ENCODE measurements around the gene RNU1-2.
A peak's percentile ranks its signal among the peaks of the same experiment; 100 is the strongest.
"Not testable (repeated sequence)": the region's sequence is repeated elsewhere in the genome, so short reads cannot be mapped to it uniquely, and the experiment has no call there.

RNU1-2 gene

GRCh38 chr1:16911851-16912721 is 16.3 kb downstream of the RNU1-2 start:
- DNase-seq (ENCODE audit: low read depth), result not testable (repeated sequence)

DNA sequence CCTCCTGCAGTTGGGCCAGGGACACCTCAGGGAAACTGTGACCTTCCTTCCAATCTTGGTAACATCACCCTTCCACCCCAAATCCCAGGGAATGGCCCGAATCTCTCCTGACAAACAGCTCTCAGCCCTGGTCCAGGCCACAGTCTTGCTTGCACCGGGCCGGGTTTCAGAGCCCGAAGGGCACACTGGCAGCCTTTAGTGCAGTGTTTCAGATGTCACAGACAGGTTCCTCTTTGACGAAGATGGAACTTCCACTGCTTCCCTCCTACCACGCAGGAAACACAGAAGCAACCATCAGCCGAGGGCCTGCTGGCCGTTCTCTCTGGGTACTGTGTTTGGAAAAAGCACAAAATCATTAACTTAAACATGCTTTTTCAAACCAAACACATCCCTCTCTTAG is 17.0 kb downstream of the RNU1-2 start:
- DNase-seq (ENCODE audit: low read depth), result not testable (repeated sequence)

GRCh38 chr1:16913181-16913832 is 17.5 kb downstream of the RNU1-2 start:
- no peak for DNase-seq (ENCODE audit: low read depth)

DNA sequence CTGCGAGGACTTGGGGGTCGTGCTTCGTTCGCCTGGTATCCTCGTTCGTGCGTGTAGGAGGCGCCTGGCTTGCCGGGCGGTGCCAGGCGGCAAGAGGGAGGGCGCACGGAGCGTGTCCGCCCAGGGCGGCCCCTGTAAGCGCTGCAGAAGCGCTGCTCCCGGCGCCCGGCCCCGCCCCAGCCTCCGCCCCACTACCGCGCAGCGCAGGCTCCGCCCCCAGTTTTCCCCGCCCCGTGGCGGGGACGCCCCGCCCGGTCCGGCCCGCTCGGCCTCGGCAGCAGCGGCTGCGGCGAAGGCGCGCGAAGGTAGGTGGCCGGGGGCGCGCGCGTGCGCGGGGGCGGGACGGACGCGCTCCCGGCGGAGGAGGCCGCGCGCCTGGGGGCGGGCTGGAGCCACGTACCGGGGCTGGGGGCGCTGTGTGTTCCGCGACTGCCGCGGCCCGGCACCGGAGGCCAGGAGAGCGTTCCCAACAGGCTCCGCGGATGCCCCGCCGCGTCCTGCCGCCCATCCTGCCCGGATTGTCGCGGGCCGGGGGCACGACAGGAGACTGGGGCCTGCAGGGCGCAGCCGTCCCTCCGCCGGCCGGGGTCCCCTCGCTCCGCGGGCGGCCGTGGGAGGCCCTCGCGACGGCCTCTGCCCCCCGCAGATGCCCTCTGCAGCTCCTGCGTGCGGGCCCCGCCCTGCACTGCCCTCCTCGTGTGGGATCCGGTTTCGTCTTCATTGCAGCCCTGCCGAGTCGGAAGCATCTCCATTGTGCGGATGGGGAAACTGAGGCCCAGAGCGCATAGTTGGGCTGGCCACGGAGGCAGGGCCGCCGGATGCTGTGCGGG is 18.3 kb downstream of the RNU1-2 start:
- peak; percentile 97 for DNase-seq (ENCODE audit: low read depth)

- DNase-seq (ENCODE audit: low read depth), result not testable (repeated sequence)
Measured at GRCh38 chr1:16914928-16915626, 19.3 kb downstream of the RNU1-2 start.

DNA sequence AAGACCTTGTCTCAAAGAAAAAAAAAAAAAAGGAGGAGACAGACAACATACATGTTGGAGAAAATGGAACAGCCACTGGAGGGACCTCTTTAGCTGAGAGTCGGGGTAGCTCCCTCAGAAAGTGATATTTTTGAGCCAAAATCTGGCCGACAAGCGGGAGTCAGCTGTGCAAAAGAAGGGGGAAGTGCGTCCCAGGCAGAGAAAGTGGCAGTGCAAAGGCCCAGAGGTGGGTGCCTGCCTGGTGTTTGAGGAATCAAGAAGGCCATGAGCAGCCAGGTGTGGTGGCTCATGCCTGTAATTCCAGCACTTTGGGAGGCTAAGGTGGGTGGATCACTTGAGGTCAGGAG is 19.8 kb downstream of the RNU1-2 start:
- DNase-seq (ENCODE audit: low read depth), result no peak

DNA sequence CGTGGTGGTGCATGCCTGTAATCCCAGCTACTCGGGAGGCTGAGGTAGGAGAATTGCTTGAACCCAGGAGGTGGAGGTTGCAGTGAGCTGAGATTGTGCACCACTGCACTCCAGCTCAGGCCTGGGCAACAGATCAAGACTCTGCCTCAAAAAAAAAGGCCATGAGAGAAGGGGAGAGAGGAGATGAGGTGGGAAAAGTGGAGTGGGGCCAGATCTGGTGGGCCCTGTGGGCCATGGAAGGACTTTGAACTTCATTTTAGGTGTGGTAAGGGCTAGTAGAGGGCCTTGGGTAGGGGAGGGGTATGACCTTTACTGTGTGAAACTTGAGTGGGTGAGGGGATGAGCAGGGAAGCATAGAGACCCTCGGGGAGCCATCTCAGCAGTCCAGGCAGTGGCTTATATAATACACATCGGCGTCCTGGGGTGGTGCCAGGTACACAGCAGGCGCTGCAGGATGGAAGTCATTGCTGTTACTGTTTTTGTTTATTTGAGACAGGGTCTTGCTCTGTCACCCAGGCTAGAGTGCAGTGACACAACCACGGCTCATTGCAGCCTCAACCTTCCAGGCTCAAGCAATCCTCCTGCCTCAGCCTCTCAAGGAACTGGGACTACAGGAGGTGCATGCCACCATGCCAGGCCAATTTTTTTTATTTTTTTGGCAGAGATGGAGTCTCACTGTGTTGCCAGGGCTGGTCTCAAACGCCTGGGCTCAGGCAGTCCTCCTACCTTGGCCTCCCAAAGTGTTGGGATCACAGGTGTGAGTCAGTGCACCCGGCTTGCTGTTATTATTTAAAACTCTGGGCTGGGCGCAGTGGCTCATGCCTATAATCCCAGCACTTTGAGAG is 20.5 kb downstream of the RNU1-2 start:
- DNase-seq (ENCODE audit: low read depth), result not testable (repeated sequence)

DNA sequence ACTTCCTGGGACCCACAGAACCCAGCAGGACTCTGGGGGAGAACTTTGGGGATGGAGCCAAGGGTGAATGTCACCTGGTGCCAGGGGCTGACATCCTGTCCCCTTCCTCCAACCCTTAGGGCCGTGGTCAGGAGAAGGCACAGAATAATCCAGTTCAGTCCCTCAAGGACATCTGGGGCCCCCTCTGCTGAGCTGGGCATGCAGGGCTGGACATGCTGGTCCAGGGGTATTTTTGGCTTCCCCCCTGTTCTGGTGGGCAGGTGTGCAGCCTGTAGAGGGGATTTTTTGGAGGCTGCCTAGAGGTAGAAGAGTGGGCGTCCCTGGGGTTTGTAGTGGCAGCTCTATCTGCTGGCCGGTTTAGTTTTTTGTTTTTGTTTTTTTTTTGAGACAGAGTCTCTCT is 22.6 kb downstream of the RNU1-2 start:
- no peak for DNase-seq (ENCODE audit: low read depth)

- DNase-seq (ENCODE audit: low read depth), result not testable (repeated sequence)
Measured at GRCh38 chr1:16918936-16919665, 23.3 kb downstream of the RNU1-2 start.

- DNase-seq (ENCODE audit: low read depth), result no peak
Measured at GRCh38 chr1:16920951-16921350, 25.2 kb downstream of the RNU1-2 start.

- DNase-seq (ENCODE audit: low read depth), result no peak
Measured at GRCh38 chr1:16921391-16922185, 25.8 kb downstream of the RNU1-2 start, which contains the start of gene CROCC. Gene CROCC (plus strand): TSS chr1:16921931. CDS start chr1:16922019, 88 bp downstream.

- DNase-seq (ENCODE audit: low read depth), result no peak
Measured at GRCh38 chr1:16922466-16922865, 26.7 kb downstream of the RNU1-2 start.

- DNase-seq (ENCODE audit: low read depth), result no peak
Measured at GRCh38 chr1:16922885-16923431, 27.2 kb downstream of the RNU1-2 start.

DNA sequence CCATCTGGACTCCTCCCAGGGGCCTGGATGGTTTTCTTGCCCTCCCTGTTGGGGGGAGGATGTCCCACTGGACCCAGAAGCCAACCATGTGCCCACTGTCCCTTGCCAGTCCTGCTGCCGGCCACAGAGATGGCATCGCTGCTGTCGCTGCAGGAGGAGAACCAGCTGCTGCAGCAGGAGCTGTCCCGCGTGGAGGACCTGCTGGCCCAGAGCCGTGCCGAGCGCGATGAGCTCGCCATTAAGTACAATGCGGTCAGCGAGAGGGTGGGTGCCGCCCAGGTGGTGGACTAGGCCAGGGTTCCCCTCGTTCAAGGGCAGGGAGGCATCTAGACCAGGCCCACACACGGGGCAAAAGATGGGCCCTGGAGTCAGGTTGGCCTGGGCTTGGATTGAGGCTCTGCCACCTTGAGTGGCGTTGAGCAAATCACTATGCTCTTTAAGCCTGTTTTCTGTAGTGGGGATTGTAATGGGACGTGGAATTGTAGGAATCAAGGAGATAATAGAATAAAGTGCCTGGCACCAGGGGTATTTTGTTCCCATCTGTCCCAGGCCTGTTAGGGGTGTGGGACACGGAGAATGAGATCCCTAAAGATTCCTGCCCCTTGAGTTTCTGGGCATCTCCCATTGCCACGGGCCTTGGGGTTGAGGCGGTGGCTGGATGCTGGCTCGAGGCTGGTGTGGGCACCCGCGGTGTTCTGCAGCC is 28.6 kb downstream of the RNU1-2 start:
- no peak for DNase-seq (ENCODE audit: low read depth)

DNA sequence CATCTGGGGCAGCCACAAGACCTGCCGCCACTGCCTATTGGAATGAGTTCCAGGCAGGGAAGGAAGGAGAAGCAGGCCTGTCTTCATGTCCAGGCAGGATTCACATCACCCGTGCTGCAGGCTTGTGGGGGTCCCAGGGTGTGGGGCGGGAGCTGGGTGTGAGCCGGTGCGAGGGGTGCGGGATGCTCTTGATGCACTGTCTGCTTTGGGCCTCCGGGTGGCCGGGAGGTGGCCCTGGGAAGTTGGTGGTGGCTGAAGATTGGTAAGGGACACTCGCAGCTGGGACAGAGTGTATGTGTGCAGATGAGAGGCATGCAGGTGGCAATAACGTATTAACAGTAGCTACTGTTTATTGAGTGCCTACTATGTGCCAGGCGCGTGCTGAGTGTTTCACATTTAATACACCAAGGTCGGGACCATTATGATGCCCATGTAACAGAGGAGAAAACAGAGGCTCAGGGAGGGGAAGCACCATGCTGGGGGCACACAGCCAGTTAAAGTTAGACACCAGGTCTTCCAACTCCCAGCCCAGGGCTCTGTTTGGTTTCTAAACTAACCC is 29.2 kb downstream of the RNU1-2 start:
- DNase-seq (ENCODE audit: low read depth), result no peak

DNA sequence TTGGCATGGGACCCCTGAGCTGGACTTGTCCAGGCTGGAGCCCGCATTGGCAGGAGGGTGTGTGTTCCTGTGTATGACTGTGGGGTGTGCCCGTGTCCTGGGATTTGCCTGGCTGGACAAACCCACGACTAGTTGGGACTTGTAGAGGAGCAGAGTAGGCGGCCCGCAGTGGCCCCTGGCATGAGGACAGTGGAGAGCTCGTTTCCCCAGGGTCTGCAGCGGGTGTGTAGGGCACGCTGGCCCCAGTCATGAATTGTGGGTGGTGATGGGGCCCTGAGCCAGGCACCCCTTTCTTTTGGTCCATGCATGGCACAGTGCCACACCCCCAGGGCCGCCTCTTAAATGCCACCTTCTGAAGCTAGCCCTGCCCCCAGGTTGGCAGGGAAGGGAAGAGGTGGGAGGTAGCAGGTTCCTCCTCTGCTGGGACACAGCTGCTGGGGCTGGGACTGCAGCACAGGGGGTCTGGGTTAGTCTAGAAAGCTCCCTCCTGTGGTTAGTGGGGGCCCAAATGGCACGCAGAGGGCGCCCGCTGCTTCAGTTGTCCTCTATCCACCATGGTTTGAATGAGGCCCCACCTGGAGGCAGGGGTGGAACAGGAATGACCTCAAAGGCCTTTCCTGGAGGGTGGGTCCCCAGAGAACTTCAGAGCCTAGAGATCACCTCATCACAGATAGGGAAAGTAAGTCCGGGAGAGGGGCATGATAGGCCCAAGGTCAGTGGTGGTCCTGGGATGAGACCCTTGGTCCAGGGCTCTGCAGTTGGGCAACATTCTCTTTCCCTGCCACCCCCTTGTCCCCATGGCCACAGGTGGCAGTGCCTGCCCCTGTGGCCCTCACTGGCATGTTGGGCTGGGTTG is 30.1 kb downstream of the RNU1-2 start:
- DNase-seq (ENCODE audit: low read depth), result no peak

DNA sequence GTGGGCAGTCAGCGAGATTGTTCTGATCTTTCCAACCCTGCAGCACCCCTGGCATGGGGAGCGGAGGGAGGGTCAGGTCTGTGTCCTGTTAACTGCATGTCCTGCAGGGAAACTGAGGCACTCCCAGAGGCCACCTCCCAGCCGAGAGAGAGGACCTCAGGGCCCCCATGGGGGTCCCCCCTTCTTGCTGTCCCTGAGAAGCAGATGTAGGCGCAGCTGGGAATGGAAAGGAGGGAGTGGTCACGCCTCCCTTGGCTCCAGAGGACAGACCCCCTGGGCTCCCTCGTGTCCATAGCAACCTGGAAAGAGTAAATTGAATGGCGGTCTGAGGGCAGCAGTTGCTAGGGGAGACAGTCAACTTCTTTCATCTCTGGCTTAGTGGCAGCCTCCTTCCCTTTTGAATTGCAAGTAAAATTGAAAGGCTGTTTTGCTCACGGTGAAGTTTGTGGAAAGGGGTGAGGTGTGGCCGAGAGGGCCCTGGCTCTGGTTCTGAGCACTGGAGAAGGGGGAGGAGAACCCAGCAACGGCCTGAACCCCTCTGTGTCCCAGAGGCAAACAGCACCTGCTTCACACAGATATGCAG is 30.8 kb downstream of the RNU1-2 start:
- DNase-seq (ENCODE audit: low read depth), result no peak

Data from stimulated activated CD8-positive, alpha-beta memory T cell treated with anti-CD3 and anti-CD28 coated beads, Interleukin-15, amount 100 ng/mL, for 24 hours (primary cell).